Measurements from ENCODE around the gene FSD2.

The FSD2 gene

DNA sequence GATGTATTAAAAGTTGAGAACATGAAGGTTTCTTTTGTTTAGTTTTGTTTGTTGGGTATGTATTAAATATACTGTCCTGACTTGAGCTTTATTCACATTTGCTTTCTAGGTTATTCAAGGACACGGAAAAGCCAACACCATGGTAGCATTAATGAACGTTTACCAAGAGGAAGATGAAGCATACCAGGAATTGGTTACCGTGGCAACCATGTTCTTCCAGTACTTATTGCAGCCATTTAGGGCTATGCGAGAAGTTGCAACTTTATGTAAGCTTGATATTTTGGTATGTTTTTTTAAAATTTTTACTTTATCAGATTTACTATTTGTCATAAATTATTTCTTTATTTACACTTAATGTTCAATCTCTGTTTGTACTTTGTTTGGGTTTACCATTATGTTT, 7.1 kb upstream of the FSD2 start:
- no peak overlapping the region for H3K4me3 ChIP-seq (ENCODE audit: low read length)
- no peak for TF ChIP-seq ZNF274 (IDR thresholded peaks at IDR 0.05; ENCODE audit: low read depth, low read length)

DNA sequence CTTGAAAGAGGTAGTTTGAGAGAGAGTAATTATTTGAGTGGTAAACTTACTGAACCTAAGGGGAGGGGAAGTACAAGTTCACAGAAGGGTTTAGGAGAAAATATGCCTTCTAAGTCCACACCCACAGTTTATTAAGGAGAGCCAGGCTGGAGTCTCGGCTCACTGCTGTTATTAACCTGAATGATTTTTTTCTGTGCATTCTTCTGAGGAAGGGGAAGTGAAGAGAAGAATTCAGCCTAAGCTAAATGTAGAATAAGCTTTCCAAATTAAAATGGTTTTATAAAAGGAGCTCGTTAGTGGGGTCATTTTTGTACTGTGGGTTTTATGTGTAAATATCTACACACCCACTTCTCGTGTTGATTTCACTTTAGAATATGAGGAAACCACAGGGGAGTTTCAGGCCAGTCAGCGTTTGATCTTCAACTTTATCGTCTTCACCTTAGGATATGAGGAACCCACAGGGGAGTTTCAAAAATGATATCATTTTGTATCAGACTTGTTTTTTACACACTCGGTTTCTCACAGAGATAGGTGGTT, 5.1 kb upstream of the FSD2 start:
- no peak for TF ChIP-seq ZNF274 (IDR thresholded peaks at IDR 0.05; ENCODE audit: low read depth, low read length)
- H3K4me3 ChIP-seq (ENCODE audit: low read length), result peak overlapping the region; percentile 95

DNA sequence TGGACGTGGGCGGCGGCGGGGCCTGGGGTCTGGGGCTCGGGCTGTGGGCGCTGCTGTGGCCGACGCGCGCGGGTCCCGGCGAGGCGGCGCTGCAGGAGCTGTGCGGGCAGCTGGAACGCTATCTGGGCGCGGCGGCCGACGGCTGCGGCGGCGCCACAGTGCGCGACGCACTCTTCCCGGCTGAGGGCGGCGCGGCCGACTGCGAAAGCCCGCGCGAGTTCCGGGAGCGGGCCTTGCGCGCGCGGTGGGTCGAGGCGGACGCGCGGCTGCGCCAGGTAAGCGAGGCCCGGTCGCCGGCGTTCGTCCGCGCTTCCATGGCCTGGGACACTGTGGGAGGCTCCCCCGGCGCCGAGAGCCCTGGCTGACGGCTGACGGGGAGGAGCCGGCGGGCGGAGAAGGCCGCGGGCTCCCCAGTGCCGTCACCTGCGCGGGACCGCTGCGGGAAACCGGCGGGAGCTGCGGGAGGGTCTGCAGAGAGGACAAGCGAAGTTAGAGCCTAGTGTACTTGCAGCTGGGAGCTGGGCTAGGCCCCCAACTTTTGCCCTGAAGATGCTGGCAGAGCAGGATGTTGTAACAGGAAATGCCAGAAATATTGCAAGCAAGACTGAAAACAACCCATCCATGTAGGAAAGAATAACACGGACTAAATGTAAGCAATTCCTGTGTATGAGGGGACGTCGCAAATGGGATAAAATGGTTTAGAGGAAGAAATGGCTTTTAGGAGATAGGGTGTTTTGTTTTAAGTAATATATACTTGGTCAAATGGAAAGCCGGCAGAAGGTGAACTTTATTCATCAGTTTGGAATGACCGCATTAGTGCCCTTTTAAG, 4.4 kb upstream of the FSD2 start:
- no peak for TF ChIP-seq ZNF274 (IDR thresholded peaks at IDR 0.05; ENCODE audit: low read depth, low read length)
- peak overlapping the region; percentile 95 for H3K4me3 ChIP-seq (ENCODE audit: low read length)

DNA sequence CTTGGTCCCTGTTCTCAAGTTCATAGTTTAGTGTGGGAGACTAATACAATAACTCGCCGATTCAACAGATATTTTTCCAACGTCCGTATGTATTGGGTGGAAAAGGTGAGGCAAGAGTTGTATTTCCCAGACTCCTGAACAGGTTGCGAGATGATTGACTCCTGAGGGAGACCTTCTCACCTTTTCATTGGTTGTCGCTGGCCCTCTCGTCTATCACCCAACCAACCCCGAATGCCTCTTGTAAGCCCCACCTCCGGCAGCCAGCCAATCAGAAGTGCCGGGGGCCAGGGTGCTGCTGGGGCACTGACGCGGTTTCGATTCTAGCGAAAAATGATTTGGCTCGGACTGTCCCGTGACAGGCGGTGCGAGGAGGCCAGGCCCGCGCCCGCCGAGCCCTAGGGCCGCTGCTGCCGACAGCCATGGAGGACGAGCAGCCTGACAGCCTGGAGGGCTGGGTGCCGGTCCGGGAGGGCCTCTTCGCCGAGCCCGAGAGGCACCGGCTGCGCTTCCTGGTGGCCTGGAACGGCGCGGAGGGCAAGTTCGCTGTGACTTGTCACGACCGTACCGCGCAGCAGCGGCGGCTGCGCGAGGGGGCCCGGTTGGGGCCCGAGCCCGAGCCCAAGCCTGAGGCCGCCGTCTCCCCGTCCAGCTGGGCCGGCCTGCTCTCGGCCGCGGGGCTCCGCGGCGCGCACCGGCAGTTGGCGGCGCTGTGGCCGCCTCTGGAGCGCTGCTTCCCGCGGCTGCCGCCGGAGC, 3.6 kb upstream of the FSD2 start, which contains the start of gene WHAMM:
TSS of gene WHAMM (plus strand) at position 321 of the 753 bp plus-strand sequence. CDS start at position 420, 99 bp downstream.
- TF ChIP-seq ZNF274 (IDR thresholded peaks at IDR 0.05; ENCODE audit: low read depth, low read length), result no peak
- H3K4me3 ChIP-seq (ENCODE audit: low read length), result peak within 1 kb of the TSS; percentile 95

DNA sequence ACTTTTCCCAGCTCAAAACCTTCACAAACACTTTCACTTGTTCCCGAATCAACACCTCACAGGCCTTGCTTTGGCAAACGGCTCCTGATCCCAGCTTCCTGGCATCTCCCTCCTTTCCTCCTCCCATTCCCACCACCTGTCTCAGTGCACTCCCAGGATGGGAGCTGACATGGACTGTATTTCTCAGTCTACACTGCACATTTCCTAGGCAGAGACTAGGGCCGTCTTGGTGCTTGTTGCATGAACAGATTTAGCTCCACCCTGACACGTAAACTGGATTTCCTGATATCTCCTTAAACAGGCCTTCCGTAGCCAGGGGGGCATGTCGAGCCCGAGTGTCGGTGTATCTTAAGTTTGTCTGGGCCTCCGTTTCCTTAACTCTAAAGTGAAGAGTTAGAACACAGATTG, 2.8 kb upstream of the FSD2 start:
- no peak overlapping the region; the same call in 1 of the 2 replicates for H3K4me3 ChIP-seq (ENCODE audit: low read length)
- TF ChIP-seq ZNF274 (IDR thresholded peaks at IDR 0.05; ENCODE audit: low read depth, low read length), result no peak

DNA sequence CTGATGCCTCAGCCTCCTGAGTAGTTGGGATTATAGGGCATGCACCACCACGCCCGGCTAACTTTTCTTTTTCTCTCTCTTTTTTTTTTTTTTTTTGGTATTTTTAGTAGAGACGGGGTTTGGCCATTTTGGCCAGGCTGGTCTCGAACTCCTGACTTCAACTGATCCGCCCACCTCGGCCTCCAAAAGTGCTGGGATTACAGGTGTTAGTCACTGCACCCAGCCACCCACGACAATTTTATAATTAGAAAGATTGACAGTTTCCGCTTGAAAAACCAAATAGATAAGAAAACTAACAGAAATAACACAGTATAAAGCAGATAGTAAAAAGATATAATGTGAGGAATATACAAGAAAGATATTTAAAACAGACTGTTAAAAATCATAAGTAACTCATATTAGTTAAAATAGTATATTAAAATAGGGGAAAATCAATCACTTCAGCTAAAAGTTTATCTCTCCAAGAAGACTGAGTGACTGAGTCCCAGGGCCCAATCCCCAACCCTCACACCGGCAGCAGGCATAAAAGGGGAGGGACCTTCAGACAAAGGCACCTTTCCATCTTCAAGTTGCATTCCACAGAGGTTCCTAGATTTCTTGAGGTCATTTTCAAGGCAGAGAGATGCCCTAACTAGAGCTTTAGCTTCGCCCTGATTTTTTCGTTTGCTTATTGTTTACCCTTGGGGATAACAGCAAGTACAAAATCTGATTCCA, 2.2 kb upstream of the FSD2 start:
- TF ChIP-seq ZNF274 (IDR thresholded peaks at IDR 0.05; ENCODE audit: low read depth, low read length), result no peak
- no peak overlapping the region for H3K4me3 ChIP-seq (ENCODE audit: low read length)

DNA sequence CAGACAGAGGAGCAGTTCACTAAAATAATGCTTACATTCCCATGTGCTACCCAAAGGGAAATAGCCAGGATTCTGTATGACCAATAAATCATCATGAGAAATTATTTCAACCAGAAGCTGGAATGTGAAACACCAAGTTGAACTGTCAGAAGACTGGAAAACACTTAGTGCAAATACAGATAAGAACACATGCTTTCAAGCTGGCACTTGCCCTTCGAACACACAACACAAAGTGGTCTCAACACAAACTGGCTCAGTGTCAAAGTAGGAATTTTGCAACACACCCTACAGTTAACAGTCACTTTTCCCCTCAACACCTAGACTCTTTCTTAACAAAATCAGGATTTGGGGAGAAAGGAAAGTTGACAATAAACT, 1.3 kb downstream of the FSD2 start:
- H3K4me3 ChIP-seq (ENCODE audit: low read length), result no peak overlapping the region
- TF ChIP-seq ZNF274 (IDR thresholded peaks at IDR 0.05; ENCODE audit: low read depth, low read length), result no peak

DNA sequence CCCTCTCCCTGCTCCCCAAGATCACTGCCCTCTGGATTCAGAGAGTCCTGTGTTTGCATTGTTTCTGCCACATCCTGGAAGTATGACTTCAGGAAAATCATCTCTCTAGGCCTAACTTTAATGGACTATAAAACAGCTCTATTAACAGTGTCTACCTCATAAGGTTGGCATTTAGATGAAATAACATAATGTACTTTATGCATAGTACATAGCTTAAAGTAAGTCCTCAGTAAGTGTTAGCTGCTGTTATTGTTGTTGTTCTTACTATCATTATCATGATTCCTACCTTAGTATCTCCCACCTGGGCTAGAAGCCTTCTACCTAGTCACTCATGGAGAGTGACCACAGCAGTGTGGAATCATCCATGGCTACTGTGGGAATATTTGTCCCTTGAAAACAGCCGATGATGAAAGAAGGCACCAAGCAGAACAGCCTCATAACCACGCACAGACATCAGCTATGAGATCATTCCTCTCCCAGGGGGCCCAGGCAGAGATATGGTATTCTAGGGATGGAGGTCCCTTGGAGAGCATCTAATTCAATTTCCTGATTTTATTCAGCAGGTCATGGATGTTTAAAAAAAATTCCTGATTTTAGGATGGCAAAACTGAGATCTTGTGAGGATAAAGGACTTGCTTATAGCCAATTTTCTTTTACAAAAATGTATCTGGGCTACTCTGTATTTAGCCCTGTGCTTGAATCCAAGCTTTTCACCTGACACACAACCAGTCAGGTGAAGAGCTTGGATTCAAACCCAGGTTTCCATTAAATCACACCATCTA, 1.9 kb downstream of the FSD2 start:
- H3K4me3 ChIP-seq (ENCODE audit: low read length), result no peak overlapping the region
- no peak for TF ChIP-seq ZNF274 (IDR thresholded peaks at IDR 0.05; ENCODE audit: low read depth, low read length)

DNA sequence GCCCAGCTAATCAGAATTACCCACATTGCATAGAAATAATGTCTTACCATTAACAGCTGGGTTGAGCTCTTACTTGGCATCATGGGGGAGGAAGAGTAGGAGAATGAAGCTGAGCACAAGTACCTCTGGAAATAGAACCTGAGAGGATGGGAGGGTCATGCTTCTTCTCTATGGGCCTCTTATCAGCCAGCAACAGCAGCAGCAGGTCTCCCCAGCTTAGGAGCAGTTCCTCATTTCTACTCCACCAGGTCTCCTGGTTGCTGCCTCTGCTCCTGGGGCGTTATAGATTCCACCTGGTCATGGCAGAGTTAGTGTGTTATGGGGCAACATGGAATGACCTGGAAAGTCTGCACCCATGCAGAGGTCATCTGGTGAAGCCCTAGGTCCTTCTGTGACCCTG, 3.4 kb downstream of the FSD2 start:
- no peak for TF ChIP-seq ZNF274 (IDR thresholded peaks at IDR 0.05; ENCODE audit: low read depth, low read length)
- H3K4me3 ChIP-seq (ENCODE audit: low read length), result no peak overlapping the region

DNA sequence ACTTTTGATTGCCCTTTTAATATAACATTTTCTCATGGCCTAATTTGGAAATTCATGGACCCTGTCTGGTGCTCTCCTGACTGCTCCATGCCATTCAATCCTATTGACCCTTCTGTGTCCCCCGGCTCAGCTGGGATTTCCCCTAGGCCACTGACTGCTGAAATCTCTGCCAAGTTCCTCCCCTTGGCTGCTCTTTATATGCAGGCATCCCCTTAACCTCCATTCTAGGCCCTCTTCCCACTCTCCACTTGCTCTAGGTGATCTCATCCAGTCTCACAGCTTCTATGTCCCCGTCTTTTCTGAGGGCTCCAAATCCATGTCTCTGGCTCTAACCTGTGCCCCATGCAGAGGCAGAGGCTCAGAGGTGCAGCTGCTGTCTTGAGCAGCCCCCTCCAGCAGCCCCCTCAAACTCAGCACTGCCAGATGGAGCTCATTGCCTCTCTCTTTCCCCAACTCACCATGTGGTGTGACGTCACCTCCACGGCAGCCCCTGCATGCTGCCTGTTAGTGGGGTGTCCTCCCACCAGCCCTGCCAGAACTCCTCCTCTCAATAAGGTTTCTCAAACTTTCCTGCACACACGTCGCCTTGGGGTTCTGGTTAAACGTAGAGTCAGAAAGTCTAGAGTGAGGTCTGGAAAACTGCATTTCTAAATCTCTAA, 6.6 kb downstream of the FSD2 start:
- no peak for TF ChIP-seq ZNF274 (IDR thresholded peaks at IDR 0.05; ENCODE audit: low read depth, low read length)

DNA sequence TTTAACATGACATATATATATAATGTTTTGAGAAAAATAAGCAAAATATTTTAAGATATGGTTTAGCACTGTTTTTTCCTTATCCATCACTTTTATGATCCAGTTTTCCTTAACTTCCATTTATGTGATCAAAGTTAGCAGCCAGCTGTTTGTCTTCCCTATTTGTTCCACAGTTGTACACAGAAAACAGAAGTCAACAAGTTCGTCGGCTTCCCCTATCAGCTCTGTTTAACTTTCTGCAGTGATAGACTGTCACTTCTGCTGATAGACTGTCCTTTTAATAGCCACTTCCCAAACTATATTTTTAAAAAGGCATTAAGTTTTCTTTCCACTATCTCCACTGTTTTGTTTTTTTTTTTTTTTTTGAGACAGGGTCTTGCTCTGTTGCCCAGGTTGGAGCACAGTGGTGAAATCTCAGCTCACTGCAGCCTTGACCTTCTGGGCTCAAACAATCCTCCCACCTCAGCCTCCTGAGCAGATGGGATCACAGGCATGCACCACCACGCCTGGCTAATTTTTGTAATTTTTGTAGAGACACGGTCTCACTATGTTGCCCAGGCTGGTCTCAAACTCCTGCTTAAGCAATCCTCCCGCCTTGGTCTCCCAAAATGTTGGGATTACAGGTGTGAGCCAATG, 7.2 kb downstream of the FSD2 start:
- no peak for TF ChIP-seq ZNF274 (IDR thresholded peaks at IDR 0.05; ENCODE audit: low read depth, low read length)
- H3K4me3 ChIP-seq (ENCODE audit: low read length), result no peak overlapping the region

More for the DNA sequence above, 6.6 kb downstream of the FSD2 start:
- no peak overlapping the region for H3K4me3 ChIP-seq (ENCODE audit: low read length)

DNA sequence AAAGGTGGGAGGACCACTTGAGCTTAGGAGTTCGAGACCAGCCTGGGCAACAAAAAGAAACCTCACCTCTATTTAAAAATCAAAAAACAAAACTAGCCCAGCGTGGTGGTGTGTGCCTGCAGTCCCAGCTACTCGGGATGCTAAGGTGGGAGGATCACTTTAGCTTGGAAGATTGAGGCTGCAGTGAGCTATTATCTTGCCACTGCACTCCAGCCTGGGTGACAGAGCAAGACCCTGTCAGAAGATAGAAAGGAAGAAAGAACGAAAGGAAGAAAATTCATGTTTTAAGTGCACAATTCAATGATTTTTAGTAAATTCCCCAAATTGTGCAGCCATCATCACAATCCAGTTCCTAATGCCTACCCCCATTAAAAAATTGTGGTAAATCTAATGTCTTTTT, 7.8 kb downstream of the FSD2 start:
- no peak for TF ChIP-seq ZNF274 (IDR thresholded peaks at IDR 0.05; ENCODE audit: low read depth, low read length)
- H3K4me3 ChIP-seq (ENCODE audit: low read length), result no peak overlapping the region

DNA sequence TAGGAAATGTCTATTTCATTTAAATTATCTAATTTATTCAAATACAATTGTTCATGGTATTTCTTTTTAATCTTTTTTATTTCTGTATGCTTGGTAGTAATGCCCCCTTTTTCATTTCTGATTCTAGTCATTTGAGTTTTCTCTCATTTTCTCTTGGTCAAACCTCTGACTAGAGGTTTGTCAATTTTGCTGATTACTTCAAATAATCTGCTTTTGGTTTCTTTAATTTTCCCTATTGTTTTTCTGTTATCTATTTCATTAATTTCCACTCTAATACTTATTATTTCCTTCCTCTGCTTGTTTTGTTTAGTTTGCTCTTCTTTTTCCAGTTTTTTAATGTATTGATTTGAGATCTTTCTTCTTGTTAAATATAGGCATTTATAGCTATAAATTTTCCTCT, 12.1 kb downstream of the FSD2 start:
- TF ChIP-seq ZNF274 (IDR thresholded peaks at IDR 0.05; ENCODE audit: low read depth, low read length), result no peak
- H3K4me3 ChIP-seq (ENCODE audit: low read length), result no peak overlapping the region
